ENCODE measurements around the gene BEAN1.
"Not testable (repeated sequence)": the region's sequence is repeated elsewhere in the genome, so short reads cannot be mapped to it uniquely, and the experiment has no call there.

BEAN1 gene

DNA sequence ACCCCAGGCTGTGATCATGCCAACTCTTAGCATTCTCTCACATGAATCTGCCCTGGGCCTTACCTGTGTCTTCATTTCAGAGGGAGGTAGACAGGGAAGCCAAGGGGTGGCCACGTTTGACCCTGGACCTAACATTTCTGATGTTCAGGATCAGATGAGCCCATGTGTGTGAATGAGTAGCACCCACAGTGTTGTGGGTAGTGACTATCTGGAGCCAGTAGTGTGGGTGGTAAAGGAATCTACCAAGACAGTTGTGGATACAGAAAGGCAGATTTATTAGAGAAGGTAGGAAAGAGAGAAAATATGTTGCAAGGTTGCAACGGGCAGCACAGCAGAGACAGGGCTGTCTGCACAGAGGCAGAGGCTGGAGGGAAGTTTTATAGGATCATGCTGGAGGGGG, 62.3 kb downstream of the BEAN1 start:
- DNase-seq = no peak

DNA sequence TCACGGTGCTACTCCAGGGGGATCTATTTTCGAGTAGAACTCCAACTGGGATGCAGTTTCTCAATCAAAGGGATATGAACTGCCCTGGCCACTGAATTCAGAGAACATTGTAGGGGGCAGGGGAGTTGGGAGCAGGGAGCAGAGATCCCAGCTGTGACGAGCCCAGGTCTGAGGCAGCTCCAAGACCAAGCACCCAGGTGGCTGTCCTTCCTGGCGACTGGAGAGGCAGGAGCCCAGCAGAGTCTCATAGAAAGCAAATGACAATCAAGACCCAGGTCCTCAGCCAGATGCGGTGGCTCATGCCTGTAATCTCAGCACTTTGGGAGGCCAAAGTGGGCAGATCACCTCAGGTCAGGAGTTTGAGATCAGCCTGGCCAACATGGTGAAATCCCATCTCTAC, 62.7 kb downstream of the BEAN1 start:
- DNase-seq = no peak

DNA sequence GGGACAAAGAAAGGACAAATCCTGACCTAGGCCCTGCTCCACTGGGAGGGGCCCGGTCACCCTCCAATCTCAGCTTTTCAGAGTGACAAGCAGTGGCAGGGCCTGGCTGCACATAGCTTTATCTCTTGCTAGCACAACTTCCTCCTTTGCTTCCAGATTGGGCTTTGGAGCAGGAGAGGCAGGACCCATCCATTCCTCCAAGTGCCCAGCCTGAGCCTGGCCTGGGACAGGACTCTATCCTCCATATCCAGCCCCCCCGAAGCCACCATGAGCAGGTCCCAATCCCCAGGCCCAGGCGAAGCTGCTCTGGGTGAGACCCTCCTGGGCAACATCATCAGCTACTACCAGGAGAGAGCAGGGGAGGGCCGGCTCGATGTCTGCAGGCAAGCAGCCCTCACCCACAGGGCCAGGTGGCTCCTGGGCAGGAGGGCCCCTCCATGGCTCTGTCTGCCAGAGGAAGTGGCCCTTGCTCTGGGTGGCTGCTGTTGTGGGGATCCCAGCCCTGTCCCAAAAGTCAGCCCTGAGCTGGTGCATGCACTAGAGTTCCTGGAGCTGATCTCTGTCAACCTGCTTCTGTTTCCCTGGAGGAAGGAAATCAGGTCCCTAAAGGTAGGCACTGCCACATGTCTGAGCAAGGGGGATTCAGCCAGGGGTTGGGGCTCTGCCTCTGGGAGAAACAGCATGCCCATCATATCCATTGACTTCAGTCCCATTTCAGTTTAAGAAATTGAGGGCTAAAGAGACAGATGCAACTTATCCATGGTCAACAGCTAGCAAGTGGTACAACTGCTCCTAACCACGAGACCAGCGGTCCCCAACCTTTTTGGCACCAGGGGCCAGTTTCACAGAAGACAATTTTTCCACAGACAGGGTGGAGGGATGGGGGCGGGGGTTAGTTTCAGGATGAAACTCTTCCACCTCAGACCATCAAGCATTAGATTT, 64.0 kb downstream of the BEAN1 start:
- no peak for DNase-seq

DNA sequence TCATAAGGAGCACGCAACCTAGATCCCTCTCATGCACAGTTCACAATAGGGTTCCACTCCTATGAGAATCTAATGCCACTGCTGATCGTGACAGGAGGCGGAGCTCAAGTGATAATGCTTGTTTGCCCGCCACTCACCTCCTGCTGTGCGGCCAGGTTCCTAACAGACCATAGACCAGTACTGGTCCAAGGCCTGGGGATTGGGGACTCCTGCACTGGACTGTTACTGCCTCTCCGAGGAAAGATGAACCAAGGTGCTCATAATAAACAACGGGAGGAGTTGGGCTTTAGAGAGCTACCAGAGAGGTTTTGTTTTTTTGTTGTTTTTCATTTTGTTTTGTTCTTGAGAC, 64.6 kb downstream of the BEAN1 start:
- DNase-seq = no peak

DNA sequence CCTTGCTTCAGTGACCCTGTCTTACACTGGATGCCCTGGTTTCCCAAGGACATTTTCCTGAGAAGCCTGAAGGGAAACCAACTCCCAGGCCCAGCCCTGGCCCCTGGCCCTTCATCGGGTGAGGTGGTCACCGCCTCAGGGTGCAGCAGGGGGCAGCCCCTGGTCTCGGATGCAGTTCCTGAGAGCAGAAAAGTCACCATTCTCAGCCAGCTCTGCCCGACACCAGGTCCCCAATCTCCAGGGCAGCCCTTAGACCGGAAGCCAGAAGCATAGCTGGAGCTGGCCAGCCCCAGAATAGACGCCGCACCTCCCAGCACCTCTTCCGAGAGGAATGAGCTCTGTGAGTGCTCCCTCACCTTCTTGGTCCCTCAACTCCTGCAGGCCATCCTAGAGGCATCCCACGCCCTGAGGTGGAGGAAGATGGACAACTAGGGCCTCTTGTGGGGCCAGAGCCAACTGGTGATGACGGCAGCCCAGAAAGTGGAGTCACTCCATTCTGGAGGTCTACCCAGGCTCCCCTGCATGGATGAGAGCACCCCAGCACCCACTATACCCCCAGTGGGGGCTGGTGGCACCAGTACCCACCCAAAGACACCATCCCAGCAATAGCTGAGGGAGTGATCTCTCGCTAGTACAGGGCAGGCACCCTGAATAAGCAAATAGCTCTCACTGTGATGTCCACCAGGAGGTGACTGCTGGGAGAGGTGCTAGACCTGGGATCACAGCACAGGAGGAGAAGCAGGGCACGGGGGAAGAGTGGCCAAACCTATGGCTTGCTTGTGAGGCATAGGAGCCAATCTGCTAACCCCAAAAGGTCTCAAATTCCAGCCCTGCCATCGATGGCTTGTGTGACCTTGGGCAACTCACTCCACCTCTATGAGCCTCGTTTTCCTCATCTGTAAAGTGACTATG, 66.7 kb downstream of the BEAN1 start:
- DNase-seq = no peak

DNA sequence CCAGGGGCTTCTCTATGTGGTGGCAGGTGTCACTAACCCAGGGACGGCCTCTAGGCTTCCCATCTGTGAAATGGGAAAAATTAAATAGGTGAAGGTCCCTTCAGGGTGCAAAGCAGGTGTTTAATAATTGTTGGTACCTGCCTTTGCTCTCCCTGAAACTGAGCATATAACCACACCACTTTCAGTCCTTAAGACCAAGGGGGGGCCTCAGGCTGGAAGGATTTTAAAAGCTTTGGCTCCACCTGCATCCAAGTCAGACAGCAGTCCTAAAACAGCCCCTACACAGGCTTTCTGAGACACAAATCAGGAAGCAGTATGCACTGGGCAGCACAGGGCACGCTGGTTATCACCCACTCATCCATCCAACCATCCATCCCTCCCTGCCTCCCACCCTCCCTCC, 67.8 kb downstream of the BEAN1 start:
- DNase-seq = no peak

DNA sequence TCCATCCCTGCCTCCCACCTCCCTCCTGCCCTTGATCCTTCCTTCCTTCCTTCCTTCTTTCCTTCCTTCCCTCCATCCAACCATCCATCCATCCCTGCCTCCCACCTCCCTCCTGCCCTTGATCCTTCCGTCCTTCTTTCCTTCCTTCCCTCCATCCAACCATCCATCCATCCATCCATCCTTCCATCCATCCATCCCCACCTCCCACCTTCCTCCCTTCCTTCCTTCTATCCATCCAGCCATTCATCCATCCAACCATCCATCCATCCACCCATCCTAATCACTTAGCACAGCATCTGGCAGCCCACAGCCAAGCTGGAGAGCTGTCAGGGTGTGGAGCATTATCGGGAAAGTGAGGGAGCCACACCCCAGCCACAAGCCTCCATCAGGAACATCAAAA, 68.3 kb downstream of the BEAN1 start:
- no peak for DNase-seq

DNA sequence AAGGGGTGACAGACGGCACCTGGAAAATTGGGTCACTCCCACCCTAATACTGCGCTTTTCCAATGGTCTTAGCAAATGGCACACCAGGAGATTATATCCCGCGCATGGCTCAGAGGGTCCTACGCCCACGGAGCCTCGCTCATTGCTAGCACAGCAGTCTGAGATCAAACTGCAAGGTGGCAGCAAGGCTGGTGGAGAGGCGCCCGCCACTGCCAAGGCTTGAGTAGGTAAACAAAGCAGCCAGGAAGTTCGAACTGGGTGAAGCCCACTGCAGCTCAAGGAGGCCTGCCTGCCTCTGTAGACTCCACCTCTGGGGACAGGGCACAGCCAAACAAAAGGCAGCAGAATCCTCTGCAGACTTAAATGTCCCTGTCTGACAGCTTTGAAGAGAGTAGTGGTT, 69.1 kb downstream of the BEAN1 start:
- DNase-seq = not testable (repeated sequence)

DNA sequence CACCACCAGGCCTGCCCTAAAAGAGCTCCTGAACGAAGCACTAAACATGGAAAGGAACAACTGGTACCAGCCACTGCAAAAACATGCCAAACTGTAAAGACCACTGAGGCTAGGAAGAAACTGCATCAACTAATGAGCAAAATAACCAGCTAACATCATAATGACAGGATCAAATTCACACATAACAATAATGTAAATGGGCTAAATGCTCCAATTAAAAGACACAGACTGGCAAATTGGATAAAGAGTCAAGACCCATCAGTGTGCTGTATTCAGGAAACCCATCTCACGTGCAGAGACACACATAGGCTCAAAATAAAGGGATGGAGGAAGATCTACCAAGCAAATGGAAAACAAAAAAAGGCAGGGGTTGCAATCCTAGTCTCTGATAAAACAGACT, 70.8 kb downstream of the BEAN1 start:
- DNase-seq = not testable (repeated sequence)

DNA sequence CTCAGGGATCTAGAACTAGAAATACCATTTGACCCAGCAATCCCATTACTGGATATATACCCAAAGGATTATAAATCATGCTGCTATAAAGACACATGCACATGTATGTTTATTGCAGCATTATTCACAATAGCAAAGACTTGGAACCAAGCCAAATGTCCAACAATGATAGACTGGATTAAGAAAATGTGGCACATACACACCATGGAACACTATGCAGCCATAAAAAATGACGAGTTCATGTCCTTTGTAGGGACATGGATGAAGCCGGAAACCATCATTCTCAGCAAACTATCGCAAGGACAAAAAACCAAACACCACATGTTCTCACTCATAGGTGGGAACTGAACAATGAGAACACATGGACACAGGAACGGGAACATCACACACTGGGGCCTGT, 74.5 kb downstream of the BEAN1 start:
- DNase-seq = not testable (repeated sequence)

DNA sequence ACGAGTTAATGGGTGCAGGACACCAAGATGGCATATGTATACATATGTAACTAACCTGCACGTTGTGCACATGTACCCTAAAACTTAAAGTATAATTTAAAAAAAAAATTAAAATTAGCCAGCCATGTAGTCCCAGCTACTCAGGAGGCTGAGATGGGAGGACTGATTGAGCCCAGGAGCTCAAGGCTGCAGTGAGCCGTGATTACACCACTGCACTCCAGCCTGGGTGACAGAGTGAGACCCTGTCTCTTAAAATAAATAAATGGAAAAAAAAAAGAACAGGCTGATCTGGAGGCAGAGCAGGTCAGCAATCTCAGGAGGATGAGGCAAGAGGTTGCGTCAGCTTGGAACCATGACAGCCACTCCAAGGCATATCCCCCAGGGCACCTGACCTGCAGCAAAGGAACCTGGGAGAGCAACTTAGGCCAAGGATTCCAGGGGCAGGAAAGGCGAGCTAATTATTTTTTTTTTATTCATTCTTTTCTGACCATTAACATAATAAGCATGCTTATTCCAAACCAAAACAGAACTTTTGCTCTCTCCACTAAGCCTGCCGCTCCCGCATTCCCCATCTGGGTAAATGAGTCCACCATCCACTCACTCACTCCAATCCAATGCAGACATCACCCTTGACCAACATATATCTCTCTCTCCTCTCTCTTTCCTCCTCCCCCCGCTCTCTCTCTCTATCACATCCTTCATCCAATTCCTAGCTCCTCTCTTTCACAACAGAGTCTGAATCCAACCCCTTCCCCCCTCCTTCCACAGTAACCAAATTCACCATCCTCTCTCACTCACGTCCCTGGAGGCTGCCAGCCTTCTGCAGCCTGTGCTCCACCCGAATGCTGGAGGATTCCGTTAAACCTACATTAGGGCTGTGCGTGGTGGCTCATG, 75.2 kb downstream of the BEAN1 start:
- no peak for DNase-seq

DNA sequence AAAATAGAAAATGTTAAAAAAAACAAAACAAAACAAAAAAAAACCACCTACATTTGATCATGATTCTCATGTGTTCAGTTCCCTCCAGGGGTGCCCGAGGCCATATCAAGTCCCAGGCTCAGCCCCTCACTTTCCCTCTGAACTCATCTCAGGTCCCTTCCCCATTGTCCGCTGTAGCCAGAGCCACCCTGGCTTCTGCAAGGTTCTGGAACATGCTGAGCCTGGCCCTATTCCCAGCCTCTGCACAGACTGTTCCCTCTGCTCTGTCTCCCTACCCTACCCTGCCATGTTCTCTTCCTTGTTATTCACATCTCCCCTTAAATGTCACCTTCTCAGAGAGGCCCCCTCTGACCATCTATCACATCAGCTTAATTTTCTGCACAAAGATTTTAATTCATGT, 75.9 kb downstream of the BEAN1 start:
- no peak for DNase-seq

DNA sequence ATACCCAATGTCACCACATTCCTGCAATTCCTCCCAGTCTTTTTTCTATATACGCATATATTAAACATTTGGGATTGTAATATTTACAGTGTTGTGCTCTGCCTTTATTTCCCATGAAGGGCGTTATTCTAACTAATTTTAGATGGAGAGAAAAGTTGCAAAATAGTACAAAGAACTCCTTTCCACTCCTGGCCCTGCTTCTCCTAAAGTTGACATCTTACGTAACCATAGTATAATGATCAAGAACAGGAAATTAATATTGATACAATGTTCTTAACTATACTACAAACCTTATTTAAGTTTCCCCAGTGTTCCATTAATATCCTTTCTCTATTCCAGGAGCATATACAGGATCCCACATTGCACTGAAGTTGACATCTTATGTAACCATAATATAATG, 76.5 kb downstream of the BEAN1 start:
- no peak for DNase-seq

DNA sequence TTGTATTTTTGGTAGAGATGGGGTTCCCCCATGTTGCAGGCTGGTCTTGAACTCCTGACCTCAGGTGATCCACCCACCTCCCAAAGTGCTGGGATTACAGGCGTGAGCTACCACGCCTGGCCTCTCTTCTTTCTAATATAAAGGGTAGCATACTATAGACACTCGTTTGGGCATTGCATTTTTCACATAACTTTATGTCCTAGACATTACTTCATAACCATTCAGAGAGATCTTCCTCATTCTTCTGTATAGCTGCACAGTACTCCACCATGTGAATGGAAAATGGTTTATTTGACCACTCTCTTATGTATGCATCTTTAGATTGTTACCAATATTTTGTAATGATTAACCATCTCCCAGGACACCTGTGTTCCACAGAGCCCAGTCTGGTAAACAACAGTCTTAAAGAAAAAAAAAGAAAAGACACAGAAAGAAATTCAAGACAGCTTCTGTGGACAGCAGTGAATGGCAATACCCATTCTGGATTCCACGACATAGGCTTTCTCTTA, 80.7 kb downstream of the BEAN1 start:
- DNase-seq = no peak

DNA sequence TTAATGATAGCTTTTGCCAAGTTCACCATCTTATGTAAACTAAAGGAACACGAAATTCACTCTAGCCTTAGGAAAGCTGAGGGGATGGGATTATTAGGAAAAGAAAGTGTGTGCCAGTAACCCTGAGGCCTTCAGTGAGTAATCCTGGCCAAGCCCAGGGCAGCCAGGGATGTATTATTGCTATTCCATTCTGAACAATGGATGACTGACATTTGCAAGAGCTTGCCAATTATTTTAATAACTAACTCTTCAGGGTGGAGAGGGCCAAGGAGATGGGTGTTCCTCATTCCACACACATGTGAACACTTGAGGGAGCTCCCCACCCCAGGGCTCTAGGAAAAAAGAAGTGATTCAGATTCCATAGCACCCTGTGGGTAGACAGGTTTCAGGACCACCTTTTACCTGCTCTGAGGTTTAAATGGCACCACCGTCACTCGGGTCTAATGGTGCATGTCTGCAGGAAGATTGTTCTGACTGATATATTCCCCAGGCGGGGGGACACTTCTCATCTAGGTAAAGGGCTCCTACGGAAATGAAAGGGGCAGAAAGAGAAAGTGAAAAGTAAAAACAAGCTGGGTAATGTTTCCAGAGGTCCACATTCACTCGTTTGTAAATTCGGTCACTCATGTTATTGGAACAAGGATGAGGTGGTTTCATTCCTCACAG, 81.3 kb downstream of the BEAN1 start:
- peak; percentile 14 for DNase-seq

DNA sequence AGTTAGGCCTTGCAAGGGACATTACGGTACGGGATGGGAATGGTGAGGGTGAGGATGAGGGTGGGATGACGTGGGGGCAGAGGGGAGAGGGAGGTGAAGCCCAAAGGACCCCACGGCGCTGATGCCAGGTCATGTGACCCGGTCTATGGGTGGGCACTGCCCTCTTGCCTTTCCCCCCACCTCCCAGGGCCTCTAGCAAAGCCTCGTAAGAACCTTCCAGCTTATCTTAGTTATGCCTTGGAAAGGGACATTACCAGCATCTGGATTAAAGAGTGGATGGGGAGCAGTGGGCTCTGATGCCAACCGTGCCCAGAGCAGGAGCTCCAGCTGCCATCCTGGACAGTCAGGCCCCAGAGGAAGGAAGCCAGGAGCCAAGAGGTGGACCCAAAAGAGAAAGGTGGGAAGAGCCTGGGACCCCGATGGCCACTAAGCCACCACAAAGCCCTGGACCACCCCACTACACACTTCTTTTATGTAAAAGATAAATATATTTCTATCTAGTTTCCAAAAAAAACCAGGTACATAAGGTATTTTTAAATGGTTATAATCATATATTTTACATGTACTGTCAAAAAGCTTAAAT, 81.9 kb downstream of the BEAN1 start:
- DNase-seq = no peak

DNA sequence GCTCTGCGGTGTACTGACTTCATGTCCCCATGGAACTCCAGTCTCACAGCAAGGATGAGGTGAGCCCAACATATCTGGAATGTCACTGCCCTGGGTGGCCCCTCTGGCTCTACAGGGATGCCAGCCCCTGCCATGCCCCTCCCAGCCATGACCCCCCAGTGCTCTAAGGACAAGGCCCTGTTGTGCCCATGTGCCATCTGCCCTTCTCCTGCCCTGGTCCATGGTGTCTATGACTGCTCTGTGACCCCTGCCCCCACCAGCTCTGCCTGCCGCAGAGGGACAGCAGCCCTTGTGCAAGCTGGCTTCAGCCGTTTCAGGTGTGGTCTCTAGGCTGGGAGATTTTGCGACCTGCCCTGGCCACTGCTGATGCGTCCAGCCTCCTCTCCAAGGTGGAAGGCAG, 82.5 kb downstream of the BEAN1 start:
- DNase-seq = no peak

DNA sequence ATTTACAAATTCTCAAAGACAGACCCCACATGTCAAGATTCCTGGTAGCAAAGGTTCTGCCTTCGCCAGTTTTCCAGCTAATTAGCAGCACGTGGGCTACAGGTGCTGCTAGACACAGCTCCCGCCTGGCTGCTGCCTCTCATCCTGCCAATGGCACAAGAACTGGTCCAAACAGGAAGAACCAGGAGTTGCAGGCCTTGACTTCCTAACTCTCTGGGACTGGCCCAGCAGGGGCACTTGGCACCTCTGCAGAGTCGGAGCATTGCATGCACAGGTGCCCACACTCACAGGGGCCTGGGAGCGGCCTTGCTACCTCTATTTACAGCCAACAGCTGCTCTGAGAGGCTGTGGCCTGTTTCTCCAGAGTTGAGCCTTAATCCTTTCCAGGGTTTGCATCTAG, 83.2 kb downstream of the BEAN1 start:
- DNase-seq = no peak

DNA sequence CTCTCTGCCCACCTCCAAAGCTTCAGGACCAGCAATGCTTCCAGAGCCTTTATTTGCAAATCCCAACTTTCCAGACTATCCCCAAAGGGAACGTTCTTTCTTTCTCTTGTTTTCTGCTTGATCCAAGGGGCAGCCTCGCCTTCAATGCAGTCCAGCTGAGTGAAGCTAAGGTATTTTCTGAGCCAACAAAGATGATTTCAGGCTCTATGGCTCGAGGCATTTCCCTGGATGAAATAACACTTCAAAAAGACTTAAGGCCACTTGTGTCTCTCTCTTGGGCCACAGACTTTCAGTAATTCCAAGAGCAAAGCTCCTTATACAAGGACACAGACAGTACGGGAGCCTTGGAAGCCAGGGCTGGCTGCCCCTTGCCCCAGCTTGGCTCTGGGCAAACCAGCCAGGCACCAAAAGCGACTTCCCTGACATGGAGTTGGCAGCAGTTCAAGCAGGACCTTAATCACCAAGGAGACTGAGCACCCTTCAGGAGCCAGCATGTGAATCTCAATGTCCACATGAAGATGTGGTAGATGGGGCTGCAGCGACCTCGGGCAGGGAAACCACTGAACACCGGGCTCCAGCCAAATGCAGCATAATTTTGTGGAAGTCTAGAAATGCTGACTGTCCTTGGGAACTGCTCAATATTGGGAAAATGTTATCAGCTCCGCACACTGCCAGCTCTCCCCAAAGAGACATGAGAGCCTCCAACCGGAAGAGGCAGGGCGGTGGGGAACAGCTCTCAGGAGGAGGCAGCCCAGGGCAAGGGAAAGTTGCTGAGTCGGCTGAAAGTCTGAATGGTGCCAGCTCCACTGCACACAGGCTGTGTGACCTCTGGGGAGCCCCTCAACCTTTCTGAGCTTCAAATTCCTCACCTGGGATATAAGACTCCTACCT, 83.9 kb downstream of the BEAN1 start:
- no peak for DNase-seq

DNA sequence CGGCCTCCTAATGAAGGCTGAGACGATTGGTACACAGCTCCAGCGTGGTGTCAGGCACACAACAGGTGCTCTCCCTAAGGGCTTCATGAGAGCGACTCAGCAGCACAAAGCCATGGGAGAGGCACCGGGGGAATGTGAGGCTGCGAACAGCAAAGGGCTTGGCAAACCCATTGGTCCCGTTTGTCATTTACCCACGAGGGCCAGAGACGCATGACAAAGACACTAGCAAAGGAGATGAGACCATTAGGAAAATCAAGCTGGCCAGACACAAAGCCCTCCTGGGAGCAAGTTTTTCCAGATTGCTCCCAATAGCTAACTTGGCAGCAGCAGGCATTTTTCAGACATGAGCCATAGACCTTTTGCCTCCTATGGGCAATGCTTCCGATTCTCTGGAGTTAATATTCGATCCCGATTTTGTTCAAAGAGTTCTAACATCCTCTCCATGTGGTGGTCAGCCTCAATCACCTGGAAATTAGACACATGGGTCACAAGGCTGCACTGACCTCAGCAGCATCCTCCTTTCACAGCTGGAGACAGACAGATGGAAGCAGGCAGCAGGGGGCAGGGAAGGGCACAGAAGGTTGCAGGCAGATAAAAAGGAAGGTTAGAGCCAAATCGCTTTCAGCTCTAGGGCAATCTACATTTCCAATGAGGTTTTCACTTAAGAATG, 84.6 kb downstream of the BEAN1 start:
- no peak for DNase-seq

All from NCI-H1436 (cell line).